HL-60 (cell line): Measurements from ENCODE around the gene BEST1.

Source experiments
- CTCF ChIP-seq: IDR thresholded peaks from one replicate; pipeline ENCODE4 v1.5.1; 2011; ENCODE audit warnings: low read length, control low read depth, inconsistent platforms; ENCODE audit not compliant: insufficient read depth
- GABPA ChIP-seq: IDR thresholded peaks from 2 replicates; pipeline ENCODE4 v1.6.1; 2012; ENCODE audit warnings: low read depth

GRCh38 chr11:61974766-61975631, 24.8 kb downstream of the BEST1 start:
- TF ChIP-seq CTCF, result no peak
- no peak for TF ChIP-seq GABPA
